Ishikawa (cell line): ENCODE results near the gene SSR3.

Experiments
- CEBPB ChIP-seq: IDR thresholded peaks from 2 replicates; pipeline ENCODE4 v1.6.1; 2012
- CREB1 ChIP-seq: IDR thresholded peaks from 2 replicates; pipeline ENCODE4 v1.6.1; 2012; ENCODE audit warnings: low read depth
- EGR1 ChIP-seq: IDR thresholded peaks from 2 replicates; pipeline ENCODE4 v1.6.1; 2012
- EP300 ChIP-seq: IDR thresholded peaks from 2 replicates; pipeline ENCODE4 v1.6.1; 2012; ENCODE audit warnings: borderline replicate concordance
- FOXM1 ChIP-seq: IDR thresholded peaks from 2 replicates; pipeline ENCODE4 v1.6.1; 2012; ENCODE audit warnings: low read depth, borderline replicate concordance
- NFIC ChIP-seq: IDR thresholded peaks from 2 replicates; pipeline ENCODE4 v1.6.1; 2012
- RAD21 ChIP-seq: IDR thresholded peaks from 2 replicates; pipeline ENCODE4 v1.6.1; 2012; ENCODE audit warnings: low read depth
- TAF1 ChIP-seq: IDR thresholded peaks from 2 replicates; pipeline ENCODE4 v1.6.1; 2012; ENCODE audit warnings: low read depth, mild to moderate bottlenecking
- TCF12 ChIP-seq: IDR thresholded peaks from 2 replicates; pipeline ENCODE4 v1.6.1; 2012; ENCODE audit warnings: low read depth
- TEAD4 ChIP-seq: IDR thresholded peaks from 2 replicates; pipeline ENCODE4 v1.6.1; 2012
- USF1 ChIP-seq: IDR thresholded peaks from 2 replicates; pipeline ENCODE4 v1.6.1; 2012
- YY1 ChIP-seq: IDR thresholded peaks from 2 replicates; pipeline ENCODE4 v1.6.1; 2012; ENCODE audit warnings: low read depth
- ZBTB7A ChIP-seq: IDR thresholded peaks from 2 replicates; pipeline ENCODE4 v1.6.1; 2012; ENCODE audit warnings: low read depth
- TF ChIP-seq, protein P1 (sequence below): IDR thresholded peaks from 2 replicates; pipeline ENCODE4 v1.6.1; 2012; ENCODE audit warnings: low read depth, mild to moderate bottlenecking
- TF ChIP-seq, protein P2 (sequence below): IDR thresholded peaks from 2 replicates; pipeline ENCODE4 v1.6.1; 2012

SSR3 gene

DNA sequence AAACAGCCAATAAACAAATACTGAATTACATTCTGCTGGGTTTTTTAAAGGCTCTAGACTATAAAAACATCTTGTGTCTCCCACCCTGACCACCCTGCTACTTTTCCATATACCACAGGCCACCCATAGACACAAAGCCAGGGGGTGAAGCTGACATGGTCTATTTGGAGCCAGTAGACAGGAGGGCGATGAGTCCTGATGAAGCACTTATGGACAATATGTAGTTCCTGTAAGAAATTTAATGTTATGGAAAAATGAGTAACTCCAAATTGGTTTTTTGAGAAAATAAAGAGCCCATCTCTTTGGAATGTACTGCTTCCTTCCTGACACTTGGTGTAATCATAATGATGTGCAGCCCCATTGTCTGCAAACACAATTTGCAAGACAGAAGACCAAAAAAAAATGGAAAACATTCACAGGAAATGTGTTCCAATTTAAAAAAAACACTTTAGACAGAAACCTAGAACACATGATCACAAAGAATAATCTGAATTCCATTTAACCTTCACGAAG is 11.8 kb downstream of the SSR3 start:
- TF ChIP-seq FOXM1 (no peak), RAD21 (no peak), TEAD4 (no peak), YY1 (no peak), CEBPB (no peak), NFIC (no peak), EGR1 (no peak), TCF12 (no peak), USF1 (no peak), ZBTB7A (no peak), CREB1 (no peak), TAF1 (no peak), EP300 (no peak)
- TF ChIP-seq, protein P1, sequence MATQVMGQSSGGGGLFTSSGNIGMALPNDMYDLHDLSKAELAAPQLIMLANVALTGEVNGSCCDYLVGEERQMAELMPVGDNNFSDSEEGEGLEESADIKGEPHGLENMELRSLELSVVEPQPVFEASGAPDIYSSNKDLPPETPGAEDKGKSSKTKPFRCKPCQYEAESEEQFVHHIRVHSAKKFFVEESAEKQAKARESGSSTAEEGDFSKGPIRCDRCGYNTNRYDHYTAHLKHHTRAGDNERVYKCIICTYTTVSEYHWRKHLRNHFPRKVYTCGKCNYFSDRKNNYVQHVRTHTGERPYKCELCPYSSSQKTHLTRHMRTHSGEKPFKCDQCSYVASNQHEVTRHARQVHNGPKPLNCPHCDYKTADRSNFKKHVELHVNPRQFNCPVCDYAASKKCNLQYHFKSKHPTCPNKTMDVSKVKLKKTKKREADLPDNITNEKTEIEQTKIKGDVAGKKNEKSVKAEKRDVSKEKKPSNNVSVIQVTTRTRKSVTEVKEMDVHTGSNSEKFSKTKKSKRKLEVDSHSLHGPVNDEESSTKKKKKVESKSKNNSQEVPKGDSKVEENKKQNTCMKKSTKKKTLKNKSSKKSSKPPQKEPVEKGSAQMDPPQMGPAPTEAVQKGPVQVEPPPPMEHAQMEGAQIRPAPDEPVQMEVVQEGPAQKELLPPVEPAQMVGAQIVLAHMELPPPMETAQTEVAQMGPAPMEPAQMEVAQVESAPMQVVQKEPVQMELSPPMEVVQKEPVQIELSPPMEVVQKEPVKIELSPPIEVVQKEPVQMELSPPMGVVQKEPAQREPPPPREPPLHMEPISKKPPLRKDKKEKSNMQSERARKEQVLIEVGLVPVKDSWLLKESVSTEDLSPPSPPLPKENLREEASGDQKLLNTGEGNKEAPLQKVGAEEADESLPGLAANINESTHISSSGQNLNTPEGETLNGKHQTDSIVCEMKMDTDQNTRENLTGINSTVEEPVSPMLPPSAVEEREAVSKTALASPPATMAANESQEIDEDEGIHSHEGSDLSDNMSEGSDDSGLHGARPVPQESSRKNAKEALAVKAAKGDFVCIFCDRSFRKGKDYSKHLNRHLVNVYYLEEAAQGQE, result no peak
- TF ChIP-seq, protein P2, sequence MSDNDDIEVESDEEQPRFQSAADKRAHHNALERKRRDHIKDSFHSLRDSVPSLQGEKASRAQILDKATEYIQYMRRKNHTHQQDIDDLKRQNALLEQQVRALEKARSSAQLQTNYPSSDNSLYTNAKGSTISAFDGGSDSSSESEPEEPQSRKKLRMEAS, result no peak

- TF ChIP-seq NFIC (no peak), EGR1 (no peak), EP300 (no peak), RAD21 (no peak), FOXM1 (no peak), TEAD4 (no peak), CEBPB (no peak), TAF1 (no peak), USF1 (no peak), ZBTB7A (no peak), YY1 (no peak), CREB1 (no peak), TCF12 (no peak)
- TF ChIP-seq, protein P2, result no peak
- TF ChIP-seq, protein P1, result no peak
These were observed 12.5 kb downstream of the SSR3 start for GRCh38 chr3:156542101-156543042.

DNA sequence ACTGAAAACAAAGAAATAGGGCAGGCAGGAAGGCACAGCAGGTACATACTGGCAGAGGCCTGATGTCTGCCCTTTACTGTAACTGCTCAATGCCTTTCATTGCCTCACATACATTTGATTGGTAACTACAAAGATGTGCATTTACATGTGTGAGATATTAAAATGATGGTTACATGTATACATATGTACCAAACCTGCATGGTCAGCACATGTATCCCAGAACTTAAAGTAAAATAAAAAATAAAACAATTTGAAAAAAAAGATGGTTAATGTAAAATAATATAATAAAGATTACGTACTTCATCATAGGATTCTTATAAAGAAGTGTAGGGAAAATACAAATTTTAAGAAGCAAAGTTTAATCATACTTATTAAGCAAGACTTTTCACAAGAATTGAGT is 15.1 kb downstream of the SSR3 start:
- TF ChIP-seq TAF1, result no peak
- TF ChIP-seq EP300, result no peak

DNA sequence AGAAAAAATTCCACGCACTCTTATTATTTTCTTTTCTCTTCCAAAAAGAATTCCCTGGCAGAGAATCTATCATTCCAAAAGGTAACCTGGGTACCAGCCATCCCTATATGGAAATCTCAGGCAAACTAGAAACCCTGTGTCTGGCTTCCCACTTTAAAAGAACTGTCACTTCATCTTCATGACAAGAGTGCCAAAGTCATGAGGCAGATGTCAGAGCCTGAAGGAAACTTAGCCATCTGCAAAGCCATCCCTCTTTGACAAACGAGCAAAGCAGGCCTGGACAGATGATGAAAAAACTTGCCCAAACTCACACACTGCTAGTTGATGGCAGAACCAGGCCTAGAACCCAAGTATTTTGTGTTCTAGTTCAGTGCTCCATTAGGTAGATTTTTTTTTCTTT is 15.9 kb downstream of the SSR3 start:
- TF ChIP-seq RAD21, result no peak
- no peak for TF ChIP-seq ZBTB7A
- no peak for TF ChIP-seq NFIC
- TF ChIP-seq, protein P2, result no peak
- no peak for TF ChIP-seq TCF12
- no peak for TF ChIP-seq TEAD4
- TF ChIP-seq CEBPB, result no peak
- TF ChIP-seq USF1, result no peak
- no peak for TF ChIP-seq TAF1
- no peak for TF ChIP-seq EP300
- TF ChIP-seq FOXM1, result no peak
- no peak for TF ChIP-seq EGR1
- TF ChIP-seq, protein P1, result no peak
